Epithelial cell of esophagus (primary cell): ENCODE results near the gene TM7SF2.

ENCODE experiments used
- DNase-seq: peaks from one replicate; pipeline ENCODE4 v3.0.0; 2010; ENCODE audit warnings: low read depth
- H3K4me3 ChIP-seq: 2 replicates; pipeline ENCODE4 v1.5.1; 2011; ENCODE audit warnings: mild to moderate bottlenecking, low read length, control low read depth
- CTCF ChIP-seq: IDR thresholded peaks from 2 replicates; pipeline ENCODE4 v1.5.1; 2011; ENCODE audit warnings: low read depth, mild to moderate bottlenecking, low read length, control low read depth, inconsistent platforms; ENCODE audit not compliant: insufficient read depth; ENCODE audit errors: missing control alignments

TM7SF2 gene

GRCh38 chr11:65083134-65083833 lies 28.4 kb upstream of the TM7SF2 start:
- H3K4me3 ChIP-seq: peak overlapping the region; percentile 98
- no peak for TF ChIP-seq CTCF
- no peak for DNase-seq

GRCh38 chr11:65083834-65084597 lies 27.7 kb upstream of the TM7SF2 start, which contains the start of the genes CDCA5 and ZFPL1:
CDCA5 (minus strand) TSS chr11:65084040; CDS start chr11:65083978, 62 bp downstream.
ZFPL1 (plus strand) TSS chr11:65084222; CDS start chr11:65084699, 477 bp downstream.
- H3K4me3 ChIP-seq: peak within 1 kb of the TSS; percentile 98
- peak; percentile 96 for DNase-seq
- no peak for TF ChIP-seq CTCF

GRCh38 chr11:65084598-65085375 lies 26.9 kb upstream of the TM7SF2 start:
- H3K4me3 ChIP-seq: peak overlapping the region; percentile 98
- no peak for TF ChIP-seq CTCF
- no peak for DNase-seq

GRCh38 chr11:65085446-65085845 lies 26.2 kb upstream of the TM7SF2 start:
- TF ChIP-seq CTCF: no peak
- no peak overlapping the region for H3K4me3 ChIP-seq
- DNase-seq: no peak

GRCh38 chr11:65086809-65087208 lies 24.9 kb upstream of the TM7SF2 start:
- TF ChIP-seq CTCF: no peak
- no peak overlapping the region for H3K4me3 ChIP-seq
- no peak for DNase-seq

- no peak overlapping the region for H3K4me3 ChIP-seq
- DNase-seq: no peak
- no peak for TF ChIP-seq CTCF
Observed at GRCh38 chr11:65087216-65087615, 24.5 kb upstream of the TM7SF2 start.
